GM10847 (cell line): Measurements from ENCODE around the gene PRDM2.

Experiments
- POLR2A ChIP-seq: IDR thresholded peaks from 2 replicates; pipeline ENCODE4 v1.6.1; 2011; ENCODE audit not compliant: insufficient read length; ENCODE audit errors: extremely low read depth

Gene PRDM2

DNA sequence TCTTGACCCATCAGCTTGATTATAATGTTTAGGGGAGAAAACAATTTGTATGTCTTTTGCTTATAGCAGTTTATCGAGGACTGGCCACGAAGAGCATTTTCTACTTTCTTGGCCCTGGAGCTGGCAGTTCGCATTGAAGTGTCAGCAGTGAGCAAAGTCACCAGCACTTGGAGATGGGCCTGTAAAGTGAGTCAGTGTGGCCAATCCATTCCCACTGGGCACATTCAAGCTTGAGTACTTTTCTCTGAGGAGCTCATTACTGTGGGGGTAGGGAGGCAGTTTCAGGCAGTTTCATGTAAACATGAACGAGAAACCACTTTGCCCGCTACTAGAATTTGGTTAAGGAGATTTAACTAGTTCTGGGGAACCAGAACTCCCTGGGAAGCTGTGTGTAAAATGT is 164.8 kb downstream of the PRDM2 start:
- no peak for TF ChIP-seq POLR2A

DNA sequence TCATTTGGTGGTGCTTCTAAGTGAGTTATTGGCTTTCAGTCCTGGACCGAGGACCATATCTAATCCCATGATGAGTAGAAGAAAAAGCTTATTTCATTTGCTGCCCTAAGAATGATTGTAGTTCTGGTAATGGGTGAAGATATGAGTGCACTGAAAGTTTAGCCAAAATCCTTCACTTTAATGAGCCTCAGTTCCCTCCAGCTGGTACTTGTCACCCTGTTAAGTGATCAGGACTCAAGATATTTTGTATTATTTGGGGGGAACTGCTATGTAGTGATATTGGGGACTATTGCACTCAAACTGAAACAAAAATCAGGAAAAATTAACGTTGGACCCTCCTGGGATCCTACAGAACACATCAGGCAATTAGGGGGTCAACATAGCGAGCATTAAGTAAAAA is 165.9 kb downstream of the PRDM2 start:
- no peak for TF ChIP-seq POLR2A

DNA sequence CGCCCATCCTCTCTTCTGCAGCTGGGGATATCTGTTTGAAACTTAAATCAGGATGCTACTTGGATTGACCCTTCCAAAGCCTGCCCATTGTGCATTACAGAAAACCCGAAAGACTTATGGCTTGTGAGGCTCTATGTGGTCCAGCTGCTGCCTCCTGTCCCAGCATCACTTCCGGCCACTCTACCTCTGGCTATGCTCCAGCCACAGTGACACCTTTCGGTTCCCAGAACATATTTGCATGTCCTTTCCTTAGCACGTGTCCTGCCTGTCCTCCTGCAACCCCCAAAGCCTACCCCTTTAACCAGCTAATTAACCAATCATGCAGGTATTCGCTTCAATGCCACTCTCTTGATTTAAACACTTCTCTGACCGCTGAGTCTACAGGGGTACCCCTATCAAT is 167.6 kb downstream of the PRDM2 start:
- no peak for TF ChIP-seq POLR2A

DNA sequence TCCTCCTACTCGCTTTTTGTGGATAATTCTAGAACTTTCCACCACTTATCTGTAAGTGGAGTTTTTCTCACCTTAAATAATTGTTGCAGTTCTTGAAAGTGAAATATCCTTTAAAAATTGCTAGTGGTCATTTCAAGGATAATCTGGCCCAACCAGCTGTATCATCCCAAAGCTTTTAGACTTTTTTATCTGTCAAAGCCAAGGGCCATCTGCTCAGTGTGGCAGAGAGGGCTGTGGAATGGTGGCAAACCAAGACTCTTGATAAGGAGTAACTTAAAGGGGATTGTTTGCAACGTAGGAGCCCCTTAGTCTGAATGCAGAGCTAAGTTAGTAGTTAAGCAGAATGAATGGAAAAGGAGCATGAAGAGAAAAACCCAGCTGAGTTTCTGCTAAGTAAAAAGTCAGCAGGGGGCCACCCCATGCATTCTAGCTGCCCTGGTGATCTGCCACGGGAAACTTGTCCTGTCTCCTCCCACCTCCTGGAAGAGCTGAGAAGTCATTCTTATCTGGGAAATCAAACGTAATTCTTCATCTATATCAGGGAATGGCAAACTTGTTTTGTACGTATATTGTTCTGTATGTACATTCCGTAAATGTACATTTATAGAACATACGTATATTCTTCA is 169.3 kb downstream of the PRDM2 start:
- no peak for TF ChIP-seq POLR2A

DNA sequence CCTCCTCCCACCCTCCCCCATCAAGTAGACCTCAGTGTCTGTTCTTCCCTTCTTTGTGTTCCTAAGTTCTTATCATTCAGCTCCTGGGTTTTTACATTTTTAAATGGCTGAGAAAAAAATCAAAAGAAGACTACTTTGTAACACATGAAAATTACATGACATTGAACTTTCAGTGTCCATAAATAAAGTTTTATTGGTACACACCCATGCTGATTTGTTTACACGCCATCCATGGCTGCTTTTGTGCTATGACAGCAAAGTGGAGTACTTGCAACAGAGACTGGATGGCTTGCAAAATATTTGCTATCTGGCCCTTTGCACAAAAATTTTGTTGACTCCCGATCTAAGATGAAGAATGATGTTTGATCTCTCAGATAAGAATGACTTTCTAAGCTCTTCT is 171.4 kb downstream of the PRDM2 start:
- no peak for TF ChIP-seq POLR2A

DNA sequence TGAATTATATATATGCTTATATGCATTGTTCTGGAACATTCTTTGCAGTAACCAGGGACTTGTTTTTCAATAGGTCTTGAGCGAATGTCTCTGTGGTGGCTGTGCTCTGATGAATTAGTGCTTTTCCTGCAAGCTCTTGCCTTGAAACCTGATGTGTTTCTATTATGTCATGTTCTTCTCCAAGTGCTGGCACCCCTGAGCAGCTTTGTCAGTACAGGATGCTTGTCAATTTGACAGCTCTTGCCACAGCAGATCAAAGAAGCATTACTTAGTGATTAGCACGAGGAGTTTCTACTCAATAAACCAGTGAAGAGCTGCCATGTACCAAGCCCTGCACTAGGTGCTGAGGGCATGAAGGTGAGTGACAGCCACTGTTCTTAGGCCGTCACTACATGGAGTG is 171.9 kb downstream of the PRDM2 start:
- no peak for TF ChIP-seq POLR2A

DNA sequence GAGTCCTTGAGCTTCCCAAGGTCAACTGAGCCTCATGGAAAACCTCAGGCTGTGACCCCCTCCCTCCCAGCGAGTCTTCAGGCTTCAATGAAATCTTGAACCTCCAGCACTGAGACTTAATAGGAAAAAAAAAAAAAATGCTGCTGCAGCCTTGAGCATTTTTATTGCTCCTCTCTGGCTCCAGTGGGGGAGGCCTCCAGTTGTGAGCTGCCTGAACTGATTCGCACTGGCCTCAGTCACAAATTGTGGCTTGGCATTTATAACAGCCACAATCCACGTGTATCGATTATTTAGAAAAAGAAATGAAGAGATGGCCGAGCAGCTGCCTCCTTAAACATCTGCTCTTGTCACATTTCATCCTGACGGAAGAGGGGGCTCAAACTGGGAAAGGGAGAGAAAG is 173.0 kb downstream of the PRDM2 start:
- TF ChIP-seq POLR2A: no peak
